Cerebellar cortex (tissue), 1 donor: ENCODE results near the gene METTL17.
A peak's percentile ranks its signal among the peaks of the same experiment; 100 is the strongest.
"Not testable (repeated sequence)": the region's sequence is repeated elsewhere in the genome, so short reads cannot be mapped to it uniquely, and the experiment has no call there.

ENCODE experiments used
- DNase-seq: peaks from one replicate; pipeline ENCODE4 v3.0.0-alpha.2; 2015; ENCODE audit warnings: low spot score

Gene METTL17

GRCh38 chr14:20996521-20996920 lies 6.7 kb downstream of the METTL17 start:
- no peak for DNase-seq

GRCh38 chr14:20997115-20997514 lies 7.3 kb downstream of the METTL17 start:
- DNase-seq = no peak

GRCh38 chr14:20997564-20997963 lies 7.8 kb downstream of the METTL17 start:
- DNase-seq = no peak

GRCh38 chr14:20998139-20998538 lies 8.4 kb downstream of the METTL17 start:
- no peak for DNase-seq

- DNase-seq = no peak
These were observed 9.0 kb downstream of the METTL17 start, which contains the start of gene SLC39A2 for GRCh38 chr14:20998674-20999366. Gene SLC39A2, plus strand, starts transcription at chr14:20999293. Its CDS starts 154 bp downstream, at chr14:20999447.

- DNase-seq = no peak
These were observed 9.8 kb downstream of the METTL17 start for GRCh38 chr14:20999591-20999990.

GRCh38 chr14:21001218-21001617 lies 11.4 kb downstream of the METTL17 start:
- no peak for DNase-seq

- no peak for DNase-seq
These were observed 14.1 kb downstream of the METTL17 start for GRCh38 chr14:21003788-21004346.

- DNase-seq = not testable (repeated sequence)
These were observed 19.9 kb downstream of the METTL17 start for GRCh38 chr14:21009721-21010120.

- no peak for DNase-seq
These were observed 21.4 kb downstream of the METTL17 start for GRCh38 chr14:21011136-21011535.

- peak; percentile 95 for DNase-seq
These were observed 25.0 kb downstream of the METTL17 start for GRCh38 chr14:21014761-21015190.

GRCh38 chr14:21015312-21015711 lies 25.5 kb downstream of the METTL17 start:
- no peak for DNase-seq

GRCh38 chr14:21016413-21017190 lies 26.8 kb downstream of the METTL17 start:
- no peak for DNase-seq

- DNase-seq = no peak
These were observed 27.9 kb downstream of the METTL17 start for GRCh38 chr14:21017528-21018245.

GRCh38 chr14:21018286-21018685 lies 28.5 kb downstream of the METTL17 start:
- DNase-seq = no peak

GRCh38 chr14:21018781-21019180 lies 29.0 kb downstream of the METTL17 start:
- DNase-seq = no peak

- no peak for DNase-seq
These were observed 29.6 kb downstream of the METTL17 start for GRCh38 chr14:21019366-21019765.

- no peak for DNase-seq
These were observed 31.3 kb downstream of the METTL17 start for GRCh38 chr14:21020977-21021545.

- no peak for DNase-seq
These were observed 32.9 kb downstream of the METTL17 start for GRCh38 chr14:21022686-21023085.

- no peak for DNase-seq
These were observed 33.4 kb downstream of the METTL17 start for GRCh38 chr14:21023174-21023573.

- DNase-seq = no peak
These were observed 34.2 kb downstream of the METTL17 start for GRCh38 chr14:21023817-21024584.
